ENCODE measurements around the gene LCN1. TPM values are rescaled to one million over a fixed set of nuclear protein-coding genes. Genes with fewer than 3 reads are reported as not detected.
"Not testable (repeated sequence)": the region's sequence is repeated elsewhere in the genome, so short reads cannot be mapped to it uniquely, and the experiment has no call there.

The LCN1 gene
- total RNA-seq, 1 donor: not detected

DNA sequence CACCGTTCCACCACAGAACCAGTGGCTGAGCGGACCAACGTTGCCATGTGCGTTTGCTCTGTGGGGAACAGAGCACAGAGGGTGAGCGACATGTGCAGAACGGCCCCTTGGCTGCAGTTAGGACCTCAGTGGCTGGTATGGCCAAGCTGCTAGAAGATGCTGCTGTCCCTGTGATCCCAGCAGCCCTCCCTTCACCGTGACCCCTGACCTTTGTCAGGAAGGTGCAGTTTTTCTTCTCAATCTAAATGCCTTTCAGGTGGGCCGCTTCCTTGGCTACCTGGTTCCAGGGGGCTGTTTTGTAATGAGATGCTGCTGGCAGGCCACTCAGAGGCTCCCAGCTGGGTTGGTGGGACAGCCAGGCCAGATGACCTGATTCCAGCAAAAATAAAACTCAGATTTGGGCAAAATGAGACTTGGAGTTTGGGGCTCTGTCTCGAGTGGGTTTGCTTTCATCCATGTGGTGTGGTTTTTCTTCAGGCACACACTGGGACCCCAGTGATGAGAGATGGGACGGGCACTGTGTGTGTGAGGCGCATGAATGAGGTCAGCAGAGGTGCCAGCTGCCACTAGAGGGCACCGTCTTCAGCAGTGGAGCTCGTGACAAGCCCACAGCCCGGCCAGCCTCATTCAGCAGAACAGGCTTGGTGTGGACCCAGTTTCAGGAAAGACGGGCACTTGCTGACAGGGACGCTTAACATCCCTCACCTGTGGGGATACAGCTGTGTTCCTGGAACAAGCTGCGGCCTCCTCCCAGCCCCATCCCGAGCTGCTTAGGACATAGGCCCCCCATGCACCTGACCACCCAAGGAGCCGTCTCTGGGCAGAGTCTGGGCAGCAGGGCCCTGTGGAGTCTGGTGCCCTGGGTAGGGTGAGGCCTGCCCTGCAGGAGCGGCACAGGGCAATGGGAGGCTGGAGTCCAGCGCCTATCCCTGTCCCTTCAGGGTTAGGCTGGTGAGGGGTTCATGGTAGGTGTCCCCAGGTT lies 16.7 kb upstream of the LCN1 start:
- peak in 2 of 3 donors; percentile 51 to 67 for DNase-seq (ENCODE audit: low read depth in 2 of 3, low spot score in 2 of 3)

DNA sequence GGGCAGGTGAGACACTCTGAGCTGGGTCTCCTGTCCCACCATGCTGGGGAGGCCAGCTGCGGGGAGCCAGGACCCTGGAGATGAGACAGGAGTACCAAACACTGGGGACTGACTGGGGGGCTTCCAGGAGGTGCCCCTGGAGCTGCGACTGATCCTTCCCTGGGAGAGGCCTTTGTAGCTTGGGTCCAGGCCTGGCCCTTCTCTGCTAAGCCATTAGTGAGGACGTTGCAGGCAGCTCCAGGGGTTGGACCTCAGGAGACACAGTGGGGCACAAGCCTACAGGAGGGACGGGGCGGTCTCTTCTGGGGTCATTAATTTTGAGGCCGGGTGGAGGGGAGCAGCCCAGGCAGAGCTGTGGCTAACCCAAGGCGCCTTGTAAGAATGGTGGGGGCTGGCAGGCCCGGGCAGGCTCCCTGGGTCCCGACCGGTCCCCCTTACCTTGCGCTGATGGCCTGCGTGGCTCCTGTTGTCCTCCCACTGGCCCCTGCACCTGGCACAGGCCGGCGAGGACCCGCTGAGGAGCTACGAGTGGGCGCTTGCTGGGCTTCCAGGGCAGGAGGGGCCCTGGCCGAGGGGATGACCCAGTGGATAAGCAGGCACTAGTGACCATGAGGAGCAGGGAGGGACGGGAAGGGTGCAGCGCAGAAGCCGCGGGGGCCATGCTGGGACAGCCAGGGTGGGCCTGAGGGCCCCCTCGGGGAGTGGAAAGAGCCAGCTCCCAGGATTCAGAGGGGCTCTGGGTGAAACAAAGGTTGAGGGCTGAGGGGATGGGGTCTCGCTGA lies 15.6 kb upstream of the LCN1 start:
- no peak for DNase-seq (ENCODE audit: low read depth in 2 of 3, low spot score in 2 of 3)

DNA sequence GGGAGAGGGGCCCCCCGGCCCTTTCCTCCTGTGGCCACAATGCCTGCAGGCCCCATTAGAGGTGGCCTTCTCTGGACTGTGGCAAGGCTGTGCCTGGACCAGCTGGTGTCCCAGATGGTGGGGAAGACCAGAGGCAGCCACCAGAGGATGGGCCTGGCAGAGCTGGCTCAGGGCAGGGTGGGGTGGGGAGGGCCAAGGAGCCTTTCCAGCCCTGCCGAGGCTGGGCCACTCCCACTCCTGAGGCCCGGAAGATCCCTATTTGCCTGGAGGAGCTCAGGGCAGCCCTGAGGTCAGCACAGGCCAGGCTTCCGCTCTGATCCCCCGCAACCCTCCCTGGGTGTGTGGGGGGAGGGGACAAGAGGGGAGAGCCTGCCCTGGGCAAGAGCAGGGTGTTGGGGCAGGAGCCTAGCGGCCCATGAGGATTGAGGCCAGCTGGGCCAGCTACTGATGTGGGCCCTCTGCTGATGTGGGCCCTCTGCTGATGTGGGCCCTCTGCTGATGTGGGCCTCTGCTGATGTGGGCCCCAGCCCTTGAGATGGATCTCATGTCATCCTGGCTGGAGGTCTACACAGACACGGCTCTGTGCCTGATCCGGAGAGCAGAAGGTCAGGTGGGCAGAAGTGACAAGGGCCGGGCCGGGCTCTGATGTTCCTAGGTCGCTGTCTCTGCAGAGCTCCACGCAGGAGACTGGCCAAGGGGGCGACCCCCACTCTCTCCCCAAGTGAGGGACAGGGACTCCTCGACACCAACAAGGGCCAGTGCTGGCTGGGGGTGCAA lies 14.7 kb upstream of the LCN1 start:
- DNase-seq (ENCODE audit: low read depth in 2 of 3, low spot score in 2 of 3): no peak

DNA sequence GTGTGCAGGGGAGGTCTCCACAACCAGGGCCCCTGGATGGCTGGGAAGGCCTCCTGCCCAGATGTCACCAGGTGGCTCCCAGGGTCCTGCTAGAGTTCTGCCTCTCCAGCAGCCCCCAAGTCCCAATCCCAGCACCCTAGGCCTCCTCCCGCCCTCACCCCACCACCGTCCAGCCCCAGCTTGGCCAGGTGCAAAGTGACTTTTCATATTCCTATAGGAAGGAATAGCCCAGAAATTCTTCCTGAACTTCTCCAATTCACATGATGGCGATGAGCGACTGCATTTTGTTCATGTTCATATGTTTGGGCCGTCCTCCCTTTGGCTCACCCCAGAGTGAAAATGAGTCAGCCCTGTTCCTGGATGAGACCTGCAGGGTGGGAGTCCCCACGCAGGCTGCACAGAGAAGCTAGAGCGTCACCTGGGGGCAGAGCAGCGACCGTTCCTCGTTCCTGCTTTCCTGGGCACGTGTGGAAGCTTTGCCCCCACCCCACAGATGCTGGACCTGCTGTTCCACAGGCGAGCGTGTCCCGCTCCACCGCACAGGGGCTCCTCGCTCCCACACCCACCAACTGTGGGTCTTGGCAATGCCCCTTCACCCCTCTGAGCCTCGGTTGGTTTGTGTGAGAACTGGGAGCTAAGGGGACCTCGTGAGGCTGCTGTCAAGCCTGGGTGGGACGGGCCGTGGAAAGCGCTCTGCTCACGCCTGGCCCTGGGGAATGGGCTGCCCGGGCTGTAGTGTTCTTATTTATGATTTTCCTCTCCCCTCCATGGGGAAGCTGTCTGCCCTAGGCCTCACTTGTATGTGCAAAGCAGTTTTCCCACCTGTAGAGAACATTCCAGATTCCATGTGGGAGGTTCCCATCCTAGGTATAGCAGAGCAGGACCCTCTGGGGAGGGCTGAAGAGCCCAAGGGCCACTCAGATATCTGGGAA lies 13.9 kb upstream of the LCN1 start:
- no peak for DNase-seq (ENCODE audit: low read depth in 2 of 3, low spot score in 2 of 3)

DNA sequence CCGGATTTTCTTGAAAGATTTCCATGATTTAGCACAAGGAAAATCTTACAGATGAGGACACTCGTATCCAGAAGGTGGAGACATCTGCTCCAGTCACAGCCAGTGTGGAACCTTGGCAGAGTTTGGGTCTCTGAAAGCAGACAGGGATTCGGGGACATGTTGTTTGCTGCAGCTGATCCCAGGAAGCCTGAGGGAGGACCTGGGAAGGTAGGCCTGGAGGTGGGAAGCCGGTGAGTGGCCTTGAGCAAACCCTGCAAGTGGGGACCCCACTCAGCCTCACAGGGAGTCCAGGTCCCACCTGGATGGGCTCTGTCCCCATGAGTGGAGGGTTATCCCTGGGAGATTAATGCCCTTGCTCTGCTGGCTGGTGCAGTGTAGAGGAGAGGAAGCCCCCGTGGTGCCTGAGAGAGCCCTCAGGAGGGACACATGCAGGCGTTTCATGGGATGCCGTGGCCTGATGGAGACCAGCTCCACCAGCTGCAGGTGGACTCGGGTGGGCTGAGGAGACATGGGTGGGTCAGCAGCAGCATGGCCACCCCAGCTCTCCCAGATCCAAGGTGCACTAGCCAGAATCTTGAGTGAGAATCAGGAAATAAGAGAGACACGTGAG lies 12.9 kb upstream of the LCN1 start:
- DNase-seq (ENCODE audit: low read depth in 2 of 3, low spot score in 2 of 3): no peak

DNA sequence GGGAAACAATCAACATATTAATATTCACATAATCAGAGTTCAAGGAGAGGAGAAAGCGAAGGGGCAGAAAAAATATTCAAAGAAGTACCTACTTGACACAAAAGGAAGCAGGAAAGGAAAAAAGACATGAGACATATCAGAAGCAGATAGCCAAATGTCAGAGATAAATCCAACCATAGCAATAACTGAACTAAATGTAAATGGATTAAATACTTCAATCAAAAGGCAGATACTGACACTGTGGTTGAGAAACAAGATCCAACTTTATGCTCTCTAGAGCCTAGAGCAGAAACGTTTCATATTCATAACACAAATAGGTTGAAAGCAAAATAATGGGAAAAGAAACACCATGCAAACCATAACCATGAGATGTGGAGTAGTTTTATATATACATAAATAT lies 11.8 kb upstream of the LCN1 start:
- DNase-seq (ENCODE audit: low read depth in 2 of 3, low spot score in 2 of 3): no peak

DNA sequence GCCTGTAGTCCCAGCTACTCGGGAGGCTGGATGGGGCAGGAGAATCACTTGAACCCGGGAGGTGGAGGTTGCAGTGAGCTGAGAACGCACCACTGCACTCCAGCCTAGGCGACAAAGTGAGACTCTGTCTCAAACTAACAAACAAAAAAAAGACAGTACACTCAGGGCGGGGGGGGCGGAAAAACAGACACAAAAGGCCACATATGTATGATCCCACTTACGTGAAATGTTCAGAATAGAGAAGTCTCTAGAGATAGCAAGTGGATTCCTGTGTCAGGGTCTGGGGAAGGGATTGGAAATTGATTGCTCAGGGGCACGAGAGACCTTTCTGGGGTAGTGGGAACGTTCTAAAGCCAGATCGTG lies 9.0 kb upstream of the LCN1 start:
- DNase-seq (ENCODE audit: low read depth in 2 of 3, low spot score in 2 of 3): no peak

DNA sequence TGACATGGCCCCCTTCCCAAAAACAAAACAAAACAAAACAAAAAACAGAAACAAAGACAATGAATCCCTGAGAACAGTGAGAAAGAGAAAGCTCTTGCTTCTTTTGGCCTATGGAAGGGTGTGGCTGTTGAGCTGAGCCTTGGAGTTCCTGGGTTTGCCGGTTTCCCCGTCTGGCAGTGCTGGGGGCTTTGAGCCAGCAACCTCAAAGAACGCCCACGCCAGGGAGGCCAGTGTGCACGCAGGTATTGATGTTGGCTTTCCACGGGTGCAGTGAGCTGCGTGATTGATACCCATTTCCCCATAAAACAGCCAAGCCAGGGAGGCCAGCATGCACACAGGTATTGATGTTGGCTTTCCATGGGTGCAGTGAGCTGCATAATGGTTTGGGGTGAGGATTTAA lies 8.3 kb upstream of the LCN1 start:
- DNase-seq (ENCODE audit: low read depth in 2 of 3, low spot score in 2 of 3): no peak

DNA sequence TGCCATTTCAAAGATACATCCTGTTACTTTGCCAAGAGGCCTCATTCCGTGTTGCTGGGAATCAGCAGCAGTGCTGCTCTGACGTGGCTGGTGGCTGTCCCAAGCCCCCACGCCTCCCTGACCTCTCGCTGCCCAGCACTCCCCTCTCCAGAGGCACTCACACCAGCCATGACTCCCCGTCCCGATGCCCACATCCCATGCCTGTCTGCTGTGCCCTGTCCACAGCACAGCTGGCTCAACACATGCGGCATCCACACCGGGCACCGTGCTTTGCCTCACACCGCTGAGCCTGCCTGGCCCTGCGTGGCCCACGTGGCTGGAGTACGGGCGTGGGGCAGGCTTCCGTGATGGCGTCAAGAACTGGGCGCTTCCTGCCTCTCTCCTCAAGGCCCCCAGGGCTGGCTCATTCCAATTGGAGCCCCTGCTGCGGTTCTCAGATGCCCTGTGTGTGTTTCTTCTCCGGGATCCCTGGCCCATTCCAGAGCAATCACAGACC lies 7.8 kb upstream of the LCN1 start:
- no peak for DNase-seq (ENCODE audit: low read depth in 2 of 3, low spot score in 2 of 3)

GRCh38 chr9:135513906-135514305 lies 7.3 kb upstream of the LCN1 start:
- DNase-seq (ENCODE audit: low read depth in 2 of 3, low spot score in 2 of 3): not testable (repeated sequence)

DNA sequence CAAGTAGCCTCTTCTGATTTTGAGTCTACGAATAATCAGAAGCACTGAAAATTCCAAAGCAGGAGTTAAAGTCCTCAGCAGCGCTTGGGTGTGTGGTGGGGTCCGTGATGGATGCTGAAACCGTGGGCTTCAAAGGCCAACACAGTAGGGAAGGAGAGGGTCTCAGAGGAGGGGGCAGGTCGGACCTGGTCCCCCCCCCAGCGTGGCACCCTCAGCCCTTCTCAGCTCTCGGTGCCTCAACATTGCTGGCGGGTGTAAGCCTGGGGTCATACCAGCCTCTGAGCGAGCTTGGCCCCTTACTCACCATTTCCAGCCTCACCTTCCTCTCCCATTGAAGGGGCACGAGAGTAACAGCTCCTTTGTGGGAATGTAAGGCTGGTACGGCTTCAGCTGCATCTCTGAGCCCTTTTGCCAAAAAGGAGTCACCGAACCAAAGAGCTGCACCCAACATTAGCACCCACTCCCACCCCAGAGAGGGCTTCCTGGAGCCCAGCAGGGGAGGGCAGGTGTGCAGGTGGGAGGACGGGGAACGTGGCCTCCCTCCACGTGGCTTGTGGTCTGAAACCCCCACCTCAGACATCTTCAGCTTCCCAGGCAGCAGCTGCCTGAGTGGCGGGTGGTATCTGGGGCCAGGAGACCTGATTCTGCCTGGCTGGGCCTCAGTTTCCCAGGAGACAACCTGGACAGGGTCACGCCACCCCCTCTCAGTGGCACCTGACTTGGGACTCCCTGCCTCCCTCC lies 6.7 kb upstream of the LCN1 start:
- no peak for DNase-seq (ENCODE audit: low read depth in 2 of 3, low spot score in 2 of 3)

DNA sequence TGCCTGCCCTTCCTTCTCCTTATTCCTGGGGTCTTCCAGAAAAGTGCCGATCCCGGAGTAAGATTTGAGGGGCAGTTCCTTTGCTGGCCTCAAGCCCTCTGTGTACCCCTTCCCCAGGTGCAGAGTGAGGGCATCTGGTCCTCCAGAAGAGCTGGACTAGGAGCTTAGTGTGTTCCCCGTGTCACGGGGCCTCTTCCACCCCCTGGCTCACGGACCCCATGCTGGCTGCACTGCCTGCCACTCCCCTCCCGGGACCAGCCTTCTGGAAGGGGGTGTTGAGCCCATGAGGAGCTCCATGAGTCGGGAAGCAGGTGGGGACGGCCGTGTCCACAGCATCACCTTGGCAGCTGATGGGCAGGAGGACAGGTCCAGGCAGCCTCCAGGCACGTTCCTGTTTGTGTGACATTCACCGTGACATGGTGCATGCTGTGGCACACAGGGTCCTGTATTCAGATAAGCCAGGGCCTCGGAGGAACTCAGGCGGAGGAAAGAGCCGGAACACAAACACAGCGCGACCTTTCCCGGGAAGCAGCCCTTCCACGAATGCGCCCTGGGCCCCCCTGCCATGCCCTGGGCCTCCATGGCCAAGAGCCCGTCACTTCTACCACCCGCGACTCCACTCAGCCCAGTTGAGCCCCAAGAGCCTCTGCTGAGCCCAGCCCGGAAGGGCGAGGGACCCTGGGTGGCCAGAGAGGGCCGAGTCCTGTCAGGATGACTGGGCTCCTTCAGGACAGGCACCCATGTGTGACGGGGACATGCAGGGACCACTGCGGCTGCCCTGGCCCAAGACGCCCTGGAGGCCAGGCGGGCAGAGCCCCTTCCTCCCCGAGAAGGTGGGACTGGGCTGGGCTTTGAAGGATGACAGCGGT lies 5.9 kb upstream of the LCN1 start:
- DNase-seq (ENCODE audit: low read depth in 2 of 3, low spot score in 2 of 3): no peak

DNA sequence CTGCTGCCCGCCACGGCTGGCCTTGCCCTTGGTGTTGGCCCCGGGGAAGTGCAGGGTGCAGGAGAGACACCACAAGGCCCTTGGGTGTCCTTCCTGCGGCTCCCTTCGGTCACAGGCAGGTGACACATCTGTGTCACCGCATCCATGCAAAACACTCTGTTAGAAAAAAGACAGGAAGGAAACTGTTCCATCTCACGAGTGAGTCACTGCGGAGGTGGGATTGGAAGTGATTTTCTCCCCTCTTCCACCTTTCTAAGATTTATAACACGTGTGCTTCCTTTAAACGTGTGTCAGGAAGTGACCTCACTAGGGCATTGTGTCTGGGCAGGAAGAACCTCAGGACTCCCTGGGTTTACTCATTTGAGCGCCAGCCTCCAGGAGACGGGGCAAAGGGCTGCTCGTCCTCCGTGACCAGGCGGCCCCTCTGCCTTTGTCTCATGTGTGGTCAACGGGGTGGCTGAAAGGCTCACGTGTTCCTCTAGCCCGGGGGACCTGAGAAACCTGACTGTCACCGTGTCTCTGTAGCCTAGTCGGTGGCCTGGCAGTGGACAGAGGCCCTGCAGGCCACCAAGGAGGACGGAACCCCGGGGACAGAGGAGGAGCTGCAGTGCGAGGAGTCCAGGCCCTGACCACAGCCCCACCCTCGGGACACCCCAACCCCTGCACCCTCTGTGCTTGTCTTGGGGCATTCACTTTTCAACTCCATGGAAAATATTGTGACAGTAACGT lies 4.9 kb upstream of the LCN1 start:
- DNase-seq (ENCODE audit: low read depth in 2 of 3, low spot score in 2 of 3): peak in 1 of 3 donors; percentile 18

GRCh38 chr9:135517407-135517822 lies 3.8 kb upstream of the LCN1 start:
- DNase-seq (ENCODE audit: low read depth in 2 of 3, low spot score in 2 of 3): no peak

DNA sequence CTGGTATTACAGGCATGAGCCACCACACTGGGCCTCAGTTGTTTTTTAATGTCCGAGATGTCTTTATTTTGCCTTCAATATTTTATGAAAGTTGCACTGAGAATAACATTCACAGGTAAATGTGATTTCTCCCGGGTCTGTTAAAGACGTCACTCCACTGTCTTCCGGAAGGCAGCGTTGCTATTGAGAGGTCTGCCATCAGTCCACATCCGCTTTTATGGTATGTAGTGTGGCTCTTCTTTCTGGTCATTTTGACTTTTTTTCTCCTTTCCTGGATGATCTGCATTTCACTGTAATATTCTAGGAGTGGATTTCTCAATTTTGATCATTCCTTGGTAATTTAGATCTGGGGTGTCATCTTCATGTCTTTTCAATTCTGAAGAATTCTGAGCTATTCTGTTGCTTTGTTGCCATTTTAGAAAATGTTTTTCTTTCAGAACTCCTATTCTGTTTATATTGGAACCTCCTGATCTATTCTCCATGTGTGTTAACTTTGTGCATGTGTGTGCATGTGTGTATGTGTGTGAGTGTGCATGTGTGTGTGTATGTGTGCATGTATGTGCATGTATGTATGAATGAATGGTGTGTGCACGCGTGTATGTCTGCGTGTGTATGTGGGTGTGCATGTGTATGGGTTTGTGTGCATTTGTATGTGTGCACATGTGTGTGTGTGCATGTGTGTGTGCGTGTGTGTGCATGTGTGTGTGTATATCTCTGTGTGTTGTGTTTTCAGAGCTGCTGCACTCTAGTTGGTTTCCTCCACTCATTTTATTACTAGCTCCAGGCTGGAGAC lies 1.9 kb upstream of the LCN1 start:
- no peak for DNase-seq (ENCODE audit: low read depth in 2 of 3, low spot score in 2 of 3)

DNA sequence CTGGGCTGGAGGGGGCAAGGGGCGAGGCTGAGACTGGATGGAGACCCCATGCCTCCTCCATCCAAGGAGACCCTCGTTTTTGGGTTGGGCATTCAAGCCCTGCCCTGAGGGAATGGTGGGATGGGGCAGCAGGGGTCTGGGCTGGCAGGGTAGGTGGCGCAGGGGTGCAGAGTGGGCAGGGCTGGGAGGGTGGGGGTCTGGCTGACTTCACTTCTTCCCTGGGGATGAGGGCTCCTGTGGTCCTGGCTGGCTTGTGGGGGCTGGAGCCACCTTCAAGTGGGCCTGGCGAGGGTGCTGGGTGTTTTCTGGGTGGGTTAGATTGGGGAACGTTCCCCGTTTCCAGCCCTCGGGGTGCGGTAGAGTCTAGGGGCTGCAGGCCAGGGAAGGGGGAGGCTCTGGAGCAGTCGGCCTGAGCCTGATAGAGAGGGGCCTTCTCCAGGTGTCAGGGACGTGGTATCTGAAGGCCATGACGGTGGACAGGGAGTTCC lies 412 bp downstream of the LCN1 start:
- no peak for DNase-seq (ENCODE audit: low read depth in 2 of 3, low spot score in 2 of 3)

Measured in hematopoietic multipotent progenitor cell (in vitro differentiated cells).